GM12892 (cell line): Measurements from ENCODE around the gene HNMT.

Experiments used
- POLR2A ChIP-seq: IDR thresholded peaks from 2 replicates; pipeline ENCODE4 v1.6.1; 2011; ENCODE audit warnings: low read depth, low read length, control low read depth
- POLR2AphosphoS5 ChIP-seq: IDR thresholded peaks from 2 replicates; pipeline ENCODE4 v1.6.1; 2011; ENCODE audit warnings: low read depth, low read length, control low read depth
- TAF1 ChIP-seq: IDR thresholded peaks from 2 replicates; pipeline ENCODE4 v1.6.1; 2011; ENCODE audit warnings: low read depth, mild to moderate bottlenecking, control low read depth, low read length, borderline replicate concordance

DNA sequence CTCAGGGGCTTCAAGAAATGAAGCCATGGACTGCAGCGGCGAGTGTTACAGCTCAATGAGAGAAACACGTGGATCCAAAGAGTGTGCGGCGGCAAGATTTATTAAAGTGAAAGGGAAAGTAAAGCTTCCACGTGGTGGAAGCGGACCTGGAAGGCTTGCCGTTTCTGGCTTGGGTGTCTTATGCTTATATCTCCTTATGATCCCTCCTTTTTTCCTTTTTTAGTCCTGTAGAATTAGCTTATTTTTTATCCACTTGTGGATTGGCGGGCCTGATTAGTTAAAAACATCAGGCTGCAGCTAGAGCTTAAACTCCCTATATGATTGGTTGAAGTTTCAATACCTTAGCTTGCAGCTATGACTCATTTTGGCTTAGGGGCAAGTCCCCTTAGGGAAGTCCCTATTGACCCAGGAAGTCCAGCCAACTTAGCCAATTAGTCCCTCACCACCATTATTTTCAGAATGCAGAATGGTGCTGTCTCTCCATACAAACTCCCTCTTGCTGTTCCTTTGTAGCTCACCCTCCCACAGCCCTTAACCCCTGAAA is 11.6 kb upstream of the HNMT start:
- TF ChIP-seq POLR2AphosphoS5 (no peak), POLR2A (no peak), TAF1 (no peak)
